ENCODE results near the gene SOWAHB.

SOWAHB gene

DNA sequence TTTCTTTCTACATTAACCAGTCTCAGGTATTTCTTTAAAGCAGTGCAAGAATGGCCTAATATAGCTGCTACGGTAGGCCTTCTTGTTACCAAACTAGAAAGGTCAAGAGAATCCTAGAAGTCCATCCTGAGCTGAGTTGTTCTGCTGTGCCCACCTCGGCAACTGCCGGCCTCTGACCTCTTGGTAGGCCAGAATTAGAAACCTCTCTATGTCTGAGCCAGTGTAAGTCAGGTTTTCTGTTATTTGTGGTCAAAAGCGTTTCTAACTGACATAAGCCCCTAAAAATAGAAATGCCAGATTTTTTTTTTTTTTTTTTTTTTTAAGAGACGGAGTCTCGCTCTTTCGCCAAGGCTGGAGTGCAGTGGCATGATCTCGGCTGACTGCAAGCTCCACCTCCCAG, 43.1 kb downstream of the SOWAHB start:
- Mint-ChIP-seq H3K4me1 (ENCODE audit: low read depth) (no peaks in the 10 kb centered on the region), H3K27me3 (ENCODE audit: low read depth) (peaks cover 11% of the 10 kb centered on the region), H3K36me3 (ENCODE audit: low read depth) (no peaks in the 10 kb centered on the region), H3K4me3 (no peak overlapping the region), H3K27ac (no peak overlapping the region), H3K9me3 (no peaks in the 10 kb centered on the region)
- DNase-seq (ENCODE audit: low spot score) = no peak

- Mint-ChIP-seq H3K27ac (no peak overlapping the region), H3K9me3 (no peaks in the 10 kb centered on the region), H3K4me1 (ENCODE audit: low read depth) (no peaks in the 10 kb centered on the region), H3K4me3 (no peak overlapping the region), H3K36me3 (ENCODE audit: low read depth) (no peaks in the 10 kb centered on the region), H3K27me3 (ENCODE audit: low read depth) (peaks cover 12% of the 10 kb centered on the region)
- DNase-seq (ENCODE audit: low spot score) = no peak
Measured at GRCh38 chr4:76851375-76851774, 46.6 kb downstream of the SOWAHB start.

DNA sequence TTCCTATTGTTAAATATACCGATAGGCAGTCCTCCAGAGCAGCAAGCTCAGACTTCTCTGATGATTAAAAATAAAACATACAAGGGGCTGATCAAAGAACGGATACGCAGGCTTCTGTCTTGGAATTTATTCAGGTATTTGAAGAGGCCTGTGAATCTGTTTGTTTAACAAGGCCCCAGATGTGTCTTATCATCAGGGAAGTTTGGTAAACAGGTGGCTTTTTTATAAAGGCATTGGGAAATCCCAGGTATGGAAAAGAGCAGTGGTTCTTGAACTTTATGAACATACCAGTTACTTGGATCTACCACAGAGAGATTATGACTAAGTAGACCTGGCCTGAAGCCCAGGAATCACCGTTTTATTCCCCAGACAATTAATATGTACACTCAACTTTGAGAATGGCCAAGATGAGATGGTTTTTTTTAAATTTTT, 47.9 kb downstream of the SOWAHB start:
- no peaks in the 10 kb centered on the region for H3K36me3 Mint-ChIP-seq (ENCODE audit: low read depth)
- no peak overlapping the region for H3K4me3 Mint-ChIP-seq
- no peaks in the 10 kb centered on the region for H3K4me1 Mint-ChIP-seq (ENCODE audit: low read depth)
- no peak for DNase-seq (ENCODE audit: low spot score)
- peaks cover 9% of the 10 kb centered on the region for H3K27me3 Mint-ChIP-seq (ENCODE audit: low read depth)
- no peak overlapping the region for H3K27ac Mint-ChIP-seq
- H3K9me3 Mint-ChIP-seq = no peaks in the 10 kb centered on the region

Data from T-helper 2 cell treated with Interferon-gamma antibody and Interleukin-4, amounts not matched to agents 5 μg/mL and 100 μg/mL, for 36 hours (primary cell).